NCI-H1105 (cell line): ENCODE results near the gene TSHZ3.
A peak's percentile ranks its signal among the peaks of the same experiment; 100 is the strongest.

Experiments
- DNase-seq: peaks from one replicate; lab custom pipeline; 2025; lab: John Stamatoyannopoulos, UW

The TSHZ3 gene

DNA sequence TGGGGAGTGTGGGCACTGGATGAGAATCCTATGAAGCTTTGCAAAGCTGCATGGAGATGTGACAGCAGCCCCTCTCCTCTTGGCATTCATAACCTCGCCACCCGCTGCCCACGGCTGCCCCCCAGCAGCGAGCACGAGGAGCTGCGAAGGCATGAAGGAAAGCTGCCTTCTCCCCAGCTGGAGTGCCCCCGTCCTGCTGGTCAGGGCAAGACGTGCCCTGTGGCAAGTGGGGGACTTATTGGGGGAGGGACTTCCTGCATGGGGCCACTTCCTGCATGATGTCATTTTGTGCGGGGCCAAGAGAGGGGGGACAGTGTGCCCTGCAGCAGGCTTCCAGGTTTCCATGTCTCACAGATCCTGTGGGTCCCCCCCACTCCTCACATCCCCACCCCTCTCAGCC is 85.9 kb downstream of the TSHZ3 start:
- no peak for DNase-seq

DNA sequence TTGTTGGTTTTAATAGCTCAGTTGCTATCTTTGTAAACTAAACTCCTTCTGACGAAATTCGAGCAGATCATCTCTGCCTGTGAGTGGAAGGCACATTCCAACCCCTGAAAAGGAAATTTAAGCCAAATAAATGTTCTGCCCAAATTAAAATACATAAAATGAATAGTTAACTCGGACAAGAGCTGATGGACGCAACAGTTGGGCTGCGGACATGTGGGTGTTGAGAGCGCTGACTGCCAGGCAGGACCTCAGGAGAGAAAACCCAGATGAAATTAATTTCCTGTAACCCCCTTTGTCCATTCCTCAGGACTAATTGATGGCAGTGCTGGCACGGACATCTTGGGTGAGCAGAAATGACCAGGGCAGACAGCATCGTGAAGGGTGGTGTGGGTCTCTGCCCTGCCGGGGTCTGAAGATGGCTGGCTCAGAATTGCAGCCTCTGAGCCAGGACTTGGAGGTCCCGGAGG is 86.5 kb downstream of the TSHZ3 start:
- no peak for DNase-seq

DNA sequence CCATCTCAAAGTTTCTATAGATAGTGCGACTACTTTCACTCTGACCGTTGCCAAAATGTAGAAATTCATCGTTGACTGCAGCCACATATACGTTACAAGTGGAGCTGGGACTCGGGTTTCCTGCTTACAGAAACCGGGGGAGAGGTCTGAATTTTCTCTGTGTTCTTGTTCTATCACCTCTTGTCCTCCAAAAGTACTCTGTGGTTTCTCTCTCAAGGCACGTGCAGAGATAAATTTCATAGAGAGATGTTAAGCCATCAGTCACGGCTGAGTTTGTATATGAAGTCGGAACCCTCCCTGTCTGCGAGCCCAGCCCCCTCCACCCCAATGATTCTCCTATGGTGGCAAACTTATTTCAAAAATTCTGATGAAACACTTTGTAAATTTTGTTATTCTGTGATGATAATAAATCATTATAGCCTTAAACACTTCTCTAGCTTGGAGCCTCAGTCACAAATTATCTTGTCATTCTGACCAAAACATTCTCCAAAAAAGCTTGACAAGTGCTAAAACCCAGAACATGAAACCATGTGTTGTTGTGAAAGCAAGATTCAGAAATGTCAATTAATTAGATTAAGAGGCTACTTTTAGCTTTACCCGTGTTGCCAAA is 87.5 kb downstream of the TSHZ3 start:
- DNase-seq = no peak

DNA sequence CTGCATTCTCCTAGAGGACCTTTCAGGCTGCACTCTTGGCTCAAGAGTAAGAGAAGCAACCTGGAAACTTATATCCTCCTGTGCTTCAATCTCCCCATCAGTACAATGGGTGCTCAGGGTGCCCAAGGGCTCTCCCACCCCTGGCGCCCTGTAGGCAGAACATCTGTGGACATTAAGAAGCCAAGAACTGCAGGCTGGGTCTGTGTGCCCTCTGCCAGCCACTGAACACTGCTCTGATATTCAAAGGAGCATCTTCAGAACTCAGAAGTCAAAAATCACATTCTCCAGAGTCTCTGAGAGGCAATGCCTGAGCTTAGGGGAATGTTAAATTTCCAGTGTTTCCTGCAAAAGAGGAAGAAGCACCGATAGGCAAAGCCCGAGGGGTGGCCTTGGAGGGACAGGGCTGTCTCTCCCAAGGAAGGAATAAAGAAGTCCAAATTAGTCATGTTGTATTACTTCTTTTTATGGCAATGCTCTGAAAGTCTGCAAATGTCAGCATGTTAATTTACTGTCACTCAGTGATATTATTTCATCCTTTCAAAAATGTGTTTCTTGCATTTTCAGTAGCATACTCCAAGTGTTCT is 88.1 kb downstream of the TSHZ3 start:
- DNase-seq = no peak

DNA sequence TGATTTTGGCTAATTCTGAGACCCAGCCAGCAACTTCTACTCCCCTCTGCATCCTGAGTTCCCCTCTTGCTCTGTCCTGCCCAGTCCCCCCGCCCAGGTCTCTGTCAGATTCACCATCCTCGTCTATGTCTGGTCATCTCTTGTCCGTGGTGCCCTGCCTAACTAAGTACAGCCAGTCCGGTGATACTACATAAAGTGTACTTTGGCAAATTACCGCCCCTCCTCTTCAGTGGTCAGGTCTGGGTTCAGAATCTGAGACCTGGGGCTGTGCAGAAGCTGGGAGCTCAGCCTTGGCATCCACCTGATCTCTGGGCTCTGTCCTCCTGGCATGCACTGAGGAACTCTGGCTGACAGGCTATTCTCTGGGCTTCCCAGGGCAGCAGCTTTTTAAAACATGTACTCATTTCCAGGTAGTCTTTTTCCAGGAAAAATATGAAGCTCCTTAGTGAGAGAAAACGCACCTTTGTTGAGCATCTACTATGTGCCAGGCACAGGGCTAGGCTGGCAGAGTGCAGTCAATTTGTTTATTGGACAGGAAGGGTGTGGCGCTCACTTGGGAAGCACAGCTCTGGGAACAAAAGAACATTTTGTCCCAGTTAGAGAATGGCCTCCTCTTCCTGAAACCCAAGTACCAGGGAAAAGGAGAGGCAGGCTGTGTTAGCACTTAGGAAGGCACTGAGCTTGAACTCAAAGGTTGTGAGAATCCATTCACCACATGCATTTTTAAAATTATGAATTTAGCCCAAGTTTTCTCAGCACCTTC is 88.9 kb downstream of the TSHZ3 start:
- no peak for DNase-seq

DNA sequence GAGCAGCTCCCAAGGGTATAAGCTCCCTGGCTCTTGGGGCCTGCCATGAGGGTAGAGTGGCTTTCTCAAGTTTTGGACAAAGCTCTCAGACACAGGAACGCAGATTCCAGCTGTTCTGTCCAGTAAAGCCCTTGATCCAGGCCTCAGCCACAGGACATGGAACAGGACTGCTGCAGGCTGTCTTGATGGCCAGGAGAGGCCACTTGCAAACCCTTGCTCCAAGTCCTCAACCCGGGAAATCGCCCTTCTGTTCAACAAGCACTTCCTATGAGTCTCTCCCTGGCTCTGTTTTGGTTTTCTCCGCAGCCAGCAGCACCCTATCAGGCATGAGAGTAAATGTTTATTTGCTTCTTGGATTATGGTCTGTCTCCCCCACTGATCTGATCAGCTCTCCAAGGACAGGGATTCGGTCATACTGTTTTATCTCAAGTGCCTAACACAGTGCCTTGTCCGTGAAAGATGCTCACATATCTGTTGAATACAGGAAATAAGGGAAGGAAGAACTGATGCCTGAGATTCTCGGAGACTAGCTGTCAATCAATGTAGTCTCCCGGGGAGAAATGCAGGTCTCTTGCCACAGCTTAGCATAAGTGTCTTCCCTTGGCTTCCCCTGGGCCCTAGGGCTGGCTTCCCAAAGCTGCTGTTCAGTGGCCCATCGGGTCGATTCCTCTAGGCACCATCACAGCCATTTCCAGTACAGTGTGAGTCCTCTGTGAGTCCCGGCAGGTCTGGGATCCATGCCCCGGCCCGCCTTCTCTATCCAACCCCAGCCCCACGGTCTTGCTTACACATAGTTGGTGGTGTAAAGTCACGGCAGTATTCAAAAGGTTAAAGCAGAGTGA is 90.8 kb downstream of the TSHZ3 start:
- no peak for DNase-seq

DNA sequence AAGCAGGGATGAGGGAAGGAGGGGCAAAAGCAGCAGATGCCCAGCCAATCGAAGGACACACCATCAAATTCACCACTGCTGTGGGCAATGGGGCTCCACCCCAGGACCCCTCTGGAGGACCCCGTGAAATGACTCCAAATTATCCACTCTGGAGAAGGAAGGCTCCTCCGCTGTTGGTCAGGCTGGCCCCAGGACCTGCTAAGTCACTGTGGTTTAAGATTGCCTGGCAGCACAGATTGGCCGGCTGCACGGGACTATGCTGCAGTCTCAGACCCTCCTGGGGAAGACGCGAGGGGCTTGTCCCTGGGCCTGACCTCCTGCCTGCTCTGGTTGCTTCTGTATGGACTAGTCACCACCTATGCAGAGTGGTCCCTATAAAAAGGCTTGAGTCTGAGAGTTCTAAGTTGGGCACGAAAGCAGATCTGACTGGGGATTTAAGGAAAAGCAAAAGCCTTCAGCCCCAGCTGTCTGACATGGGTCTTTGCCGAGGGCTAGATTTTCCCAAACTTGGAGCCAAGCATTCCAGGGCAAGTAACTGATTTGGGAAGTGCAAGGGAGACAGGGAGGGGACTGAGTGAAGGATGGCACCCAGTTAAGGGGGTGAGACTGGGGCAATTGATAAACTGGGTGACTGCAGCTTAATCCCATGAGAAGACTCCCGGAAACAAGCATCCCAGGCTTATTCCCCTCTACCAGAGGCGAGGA is 91.7 kb downstream of the TSHZ3 start:
- DNase-seq = no peak

DNA sequence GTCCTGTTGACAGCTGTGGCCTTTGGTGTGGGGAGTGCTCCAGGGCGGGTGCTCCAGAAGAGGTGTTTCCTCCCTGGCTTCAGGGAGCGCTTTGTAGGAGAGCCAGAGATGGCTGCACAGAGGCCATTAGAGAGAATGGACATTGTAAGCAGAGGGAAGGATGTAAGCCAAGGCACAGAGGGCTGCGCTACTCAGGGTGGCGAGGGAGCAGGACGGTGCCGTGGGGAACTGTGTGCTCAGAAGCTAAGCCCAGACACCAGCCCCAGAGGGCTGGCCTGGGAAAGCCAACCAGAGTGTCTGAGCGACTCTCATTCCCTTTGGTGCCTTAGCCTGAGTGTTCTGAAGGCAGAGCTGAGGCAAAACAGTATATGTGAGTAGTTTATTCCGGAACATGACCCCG is 92.2 kb downstream of the TSHZ3 start:
- no peak for DNase-seq

DNA sequence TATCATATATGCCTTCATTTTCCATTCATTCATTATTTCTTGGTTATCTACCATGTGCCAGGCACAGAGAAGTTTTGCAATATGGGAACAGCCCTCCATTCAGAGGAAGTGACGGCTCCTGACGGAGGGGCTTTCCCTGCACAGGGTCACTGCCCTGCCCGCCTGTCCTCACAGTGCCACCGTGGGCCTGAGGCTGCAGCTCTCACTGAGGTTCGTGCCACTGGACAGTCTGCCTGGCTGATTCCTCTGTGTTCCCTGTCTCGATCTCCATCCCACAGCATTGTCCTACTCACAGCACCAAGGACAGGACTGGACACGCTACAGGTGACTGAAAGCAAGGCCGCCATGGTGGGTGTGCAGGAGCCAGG is 92.7 kb downstream of the TSHZ3 start:
- DNase-seq = no peak

DNA sequence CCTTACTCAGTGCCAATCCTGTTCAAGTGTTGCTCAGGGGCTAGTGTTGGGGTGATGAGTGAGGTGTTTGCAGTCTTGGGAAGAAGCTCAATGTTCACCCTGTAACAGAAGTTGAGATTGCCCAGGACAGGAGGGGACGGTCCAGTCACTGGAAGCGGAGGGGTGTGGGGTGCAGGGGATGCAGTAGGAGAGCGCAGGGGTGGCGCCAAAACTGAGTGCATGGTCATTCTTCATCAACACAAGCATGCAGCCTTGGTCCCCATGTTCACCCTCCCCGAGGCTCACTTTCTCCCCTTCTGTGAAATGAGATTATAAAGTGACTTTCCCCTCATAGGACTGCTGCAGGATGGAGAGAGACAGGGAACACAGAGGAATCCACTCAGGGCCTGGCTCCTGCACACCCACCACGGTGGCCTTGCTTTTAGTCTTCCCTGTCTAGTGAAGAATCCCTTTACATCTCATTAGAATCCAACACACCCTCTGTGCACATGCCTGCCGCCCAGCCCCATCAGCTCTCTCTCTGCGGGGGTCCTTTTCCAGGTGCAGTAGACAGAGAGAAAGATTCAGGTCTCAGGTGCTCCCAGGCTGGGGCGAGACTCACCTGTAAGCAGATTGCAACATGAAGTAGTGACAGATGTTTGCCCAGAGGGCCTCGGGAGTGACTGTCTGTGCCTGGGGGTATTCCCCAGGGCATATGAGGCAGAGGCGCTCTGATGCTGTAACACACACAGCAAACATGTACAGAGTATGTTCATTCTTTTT is 93.2 kb downstream of the TSHZ3 start:
- no peak for DNase-seq

DNA sequence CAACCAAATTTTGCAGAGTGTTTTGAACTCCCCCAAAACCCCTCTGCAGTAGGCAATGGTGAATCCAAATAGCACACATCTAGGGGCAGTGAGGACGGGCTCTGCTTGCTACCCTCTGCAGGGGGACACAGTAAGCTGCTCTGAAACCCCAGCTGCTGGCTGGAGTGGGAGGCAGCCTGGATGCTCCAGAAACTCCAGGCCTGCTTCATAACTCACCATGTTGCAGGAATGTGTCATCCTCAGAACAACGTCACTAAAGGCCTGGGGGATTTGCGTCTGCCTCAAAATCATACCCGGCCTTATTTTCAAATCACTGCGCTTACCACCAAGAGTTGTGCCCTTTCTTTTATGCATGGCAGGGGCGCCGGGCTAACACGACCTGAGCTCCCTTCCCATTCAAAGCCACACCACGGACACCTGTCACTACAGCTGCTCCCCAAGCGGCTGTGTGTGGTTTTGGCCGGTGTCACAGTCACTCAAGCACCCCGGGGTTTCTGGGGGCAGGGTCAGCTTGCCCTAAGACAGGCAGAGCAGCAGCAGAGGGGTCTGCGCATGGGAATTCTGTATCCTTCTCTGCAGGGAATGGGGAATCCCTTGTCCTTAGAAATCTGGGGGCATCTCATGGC is 93.9 kb downstream of the TSHZ3 start:
- no peak for DNase-seq

DNA sequence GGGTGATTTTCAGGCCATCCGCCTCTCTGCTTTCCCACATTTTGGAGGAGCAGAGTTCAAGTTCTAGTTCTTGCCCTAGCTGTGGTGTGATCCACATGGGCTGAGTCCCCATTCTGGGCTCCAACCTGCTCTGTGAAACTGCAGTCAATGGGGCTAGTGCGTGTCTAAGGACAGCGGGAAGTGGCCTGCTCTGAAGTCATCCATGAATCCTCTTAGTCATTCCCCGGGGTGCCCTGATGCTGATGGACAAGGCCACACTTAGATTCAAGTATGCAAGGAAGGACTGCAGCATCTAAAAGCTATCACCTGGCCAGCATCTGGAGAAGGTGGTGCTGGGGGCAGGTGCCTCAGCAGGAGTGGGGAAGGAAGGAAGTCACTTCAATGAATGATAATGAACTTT is 94.6 kb downstream of the TSHZ3 start:
- DNase-seq = no peak

DNA sequence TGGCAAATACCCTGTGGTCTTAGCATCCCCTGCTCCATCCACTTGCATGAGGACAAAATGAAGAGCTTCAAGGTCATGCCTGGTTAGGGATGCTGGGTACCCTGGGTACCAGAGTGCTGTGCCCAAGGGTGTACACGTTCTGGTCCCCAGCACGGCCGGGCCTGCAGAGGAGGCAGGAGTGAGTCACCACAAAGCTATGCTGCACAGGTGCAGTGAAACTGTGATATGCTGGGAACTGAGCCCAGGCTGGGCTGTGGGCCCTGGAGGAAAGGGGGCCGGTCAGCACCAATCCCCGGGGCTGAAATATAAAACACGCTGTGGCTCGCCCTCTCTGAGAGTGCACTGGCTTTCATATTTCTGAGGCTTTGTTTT is 95.1 kb downstream of the TSHZ3 start:
- peak; percentile 86 for DNase-seq

DNA sequence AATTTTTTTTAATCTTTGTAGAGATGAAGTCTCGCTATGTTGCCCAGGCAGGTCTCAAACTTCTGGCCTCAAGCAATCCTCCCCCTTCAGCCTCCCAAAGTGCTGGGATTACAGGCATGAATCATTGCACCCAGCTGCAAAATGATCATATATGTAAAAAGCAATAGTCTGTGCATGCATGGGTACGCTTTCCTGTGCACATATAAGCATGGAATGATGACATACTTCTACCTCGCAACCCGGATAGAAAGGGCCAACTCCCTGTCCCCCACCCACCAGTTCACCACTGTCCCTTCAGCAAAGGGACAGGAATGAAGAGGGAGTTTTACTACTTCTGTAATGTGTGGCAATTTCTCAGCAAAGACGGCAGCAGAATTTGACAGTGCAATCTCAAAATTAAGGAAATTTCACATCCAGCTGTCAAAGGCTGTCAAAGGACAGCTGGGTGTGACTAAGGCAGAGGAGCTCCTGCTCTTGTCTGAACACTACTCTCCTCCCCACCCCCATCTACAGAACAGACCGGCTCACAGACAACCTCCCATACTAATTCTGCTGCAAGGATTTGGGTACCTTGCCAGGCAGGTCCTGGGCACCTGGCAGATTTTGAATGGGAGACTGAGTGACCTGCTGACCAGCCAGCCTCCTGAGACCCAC is 95.6 kb downstream of the TSHZ3 start:
- DNase-seq = no peak

DNA sequence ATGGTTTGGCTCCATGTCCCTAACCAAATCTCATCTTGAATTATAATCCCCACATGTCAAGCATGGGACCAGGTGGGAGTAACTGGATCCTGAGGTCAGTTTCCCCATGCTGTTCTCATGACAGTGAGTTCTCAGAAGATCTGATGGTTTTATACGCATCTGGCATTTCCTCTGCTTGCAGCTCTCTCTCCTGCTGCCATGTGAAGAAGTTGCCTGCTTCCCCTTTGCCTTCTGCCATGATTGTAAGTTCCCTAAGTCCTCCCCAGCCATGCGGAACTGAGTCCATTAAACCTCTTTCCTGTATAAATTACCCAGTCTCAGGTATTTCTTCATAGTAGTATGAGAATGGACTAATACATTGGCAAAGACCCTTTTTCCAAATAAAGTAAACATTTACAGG is 96.8 kb downstream of the TSHZ3 start:
- DNase-seq = no peak

DNA sequence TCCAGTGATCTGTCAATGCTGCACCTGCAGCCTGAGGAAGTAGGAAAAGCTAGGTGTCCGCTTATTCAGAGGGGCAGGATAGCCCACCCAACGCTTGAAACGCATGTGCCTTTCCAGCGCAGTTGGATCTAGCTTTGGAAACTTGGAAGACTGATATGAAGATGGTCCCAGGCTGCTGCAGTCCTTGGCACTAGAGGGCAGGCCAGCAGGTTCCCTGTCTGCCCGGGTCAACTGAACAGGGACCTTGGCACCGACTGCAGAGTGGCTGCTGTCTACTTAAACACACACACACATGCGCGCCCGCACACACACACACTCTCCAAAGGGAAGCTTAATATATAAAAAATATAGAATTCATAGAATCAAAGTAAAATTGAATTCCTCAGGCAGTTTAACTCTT is 100.0 kb downstream of the TSHZ3 start:
- no peak for DNase-seq

DNA sequence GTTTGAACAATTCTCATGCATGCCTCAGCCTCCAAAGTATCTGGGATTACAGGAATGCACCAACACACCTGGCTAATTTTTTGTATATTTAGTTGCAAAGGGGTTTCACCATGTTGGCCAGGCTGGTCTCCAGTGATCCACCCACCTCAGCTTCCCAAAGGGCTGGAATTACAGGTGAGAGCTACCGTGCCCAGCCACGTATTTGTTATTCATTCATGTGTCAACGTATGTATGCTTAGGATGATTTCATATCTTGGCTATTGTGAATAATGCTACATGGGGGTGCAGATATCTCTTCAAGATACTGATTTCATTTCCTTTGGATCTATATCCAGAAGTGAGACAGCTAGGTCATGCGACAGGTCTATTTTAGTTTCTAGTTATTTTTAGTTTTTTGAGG is 113.4 kb downstream of the TSHZ3 start:
- no peak for DNase-seq

DNA sequence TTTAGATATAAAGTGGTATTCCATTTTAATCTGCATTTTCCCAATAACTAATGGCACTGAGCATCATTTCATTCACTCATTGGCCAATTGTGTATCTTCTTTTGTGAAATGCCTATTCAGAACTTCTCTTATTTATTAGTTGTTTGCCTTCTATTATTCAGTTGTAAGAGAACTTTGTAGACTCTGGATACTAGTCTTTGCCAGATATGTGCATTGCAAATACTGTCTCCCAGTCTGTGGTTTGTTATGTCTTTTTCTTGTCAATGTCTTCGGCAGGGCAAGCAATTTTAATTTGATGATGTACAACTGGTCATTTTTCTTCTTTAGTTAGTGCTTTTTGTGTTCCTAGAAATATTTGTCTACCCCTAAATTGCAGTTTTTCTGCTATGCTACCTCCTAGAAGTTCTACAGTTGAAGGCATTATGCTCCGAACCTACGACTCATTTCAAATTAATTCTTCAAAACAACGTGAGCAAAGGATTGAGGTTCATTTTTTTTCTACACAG is 115.9 kb downstream of the TSHZ3 start:
- DNase-seq = no peak

DNA sequence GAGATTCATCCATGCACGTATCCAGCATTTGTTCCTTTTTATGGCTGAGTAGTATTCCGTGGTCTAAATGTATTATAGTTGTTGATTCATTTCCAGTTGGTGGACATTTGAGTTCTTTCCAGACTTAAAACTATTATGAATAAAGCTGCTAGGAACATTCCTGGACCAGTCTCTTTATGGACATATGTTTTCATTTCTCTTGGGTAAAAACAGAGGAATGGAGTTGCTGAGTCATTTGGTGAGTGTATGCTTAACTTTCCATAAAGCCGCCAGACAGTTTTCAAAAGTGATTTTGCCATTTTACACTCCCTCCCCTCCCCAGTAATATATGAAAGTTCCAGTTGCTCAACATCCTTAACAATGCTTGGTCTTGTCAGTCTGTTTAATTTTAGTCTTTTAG is 116.4 kb downstream of the TSHZ3 start:
- no peak for DNase-seq

DNA sequence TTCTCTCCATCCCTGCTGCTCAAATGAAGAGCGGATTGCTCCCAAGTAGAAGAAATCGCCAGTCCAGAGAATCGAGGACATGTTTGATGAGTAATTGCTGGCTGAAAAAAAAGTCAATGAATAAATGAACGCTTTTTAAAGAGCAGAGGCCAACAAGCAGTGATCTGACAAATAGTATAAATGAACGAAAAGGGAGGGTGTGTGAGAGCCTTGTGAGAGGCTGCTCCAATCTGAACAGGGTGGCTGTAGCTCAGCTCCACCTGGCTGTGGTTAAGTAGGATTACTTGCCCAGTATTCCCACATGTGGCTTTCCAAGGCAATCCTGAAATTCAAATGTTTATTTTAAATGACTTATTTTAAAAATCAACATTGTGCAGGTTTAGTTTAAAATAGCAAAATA is 117.1 kb downstream of the TSHZ3 start:
- DNase-seq = no peak
